HG03354 (cell line): ENCODE measurements around the gene TACR2.
"Not testable (repeated sequence)": the region's sequence is repeated elsewhere in the genome, so short reads cannot be mapped to it uniquely, and the experiment has no call there.

Experiments used
- ATAC-seq: cut with Tn5 transposase; IDR thresholded peaks from one replicate; pipeline ENCODE4 v1.9.1; 2021; ENCODE audit warnings: mild to moderate bottlenecking; ENCODE audit not compliant: unreplicated experiment, poor library complexity, severe bottlenecking

The TACR2 gene

GRCh38 chr10:69451209-69451783 is 34.6 kb upstream of the TACR2 start, which contains the start of gene TSPAN15:
Gene TSPAN15, plus strand, starts transcription at chr10:69451465. Its CDS starts 130 bp downstream, at chr10:69451595.
- ATAC-seq: peak; percentile 83

- not testable (repeated sequence) for ATAC-seq
Measured at GRCh38 chr10:69450395-69450794, 33.7 kb upstream of the TACR2 start.

GRCh38 chr10:69449841-69450240 is 33.1 kb upstream of the TACR2 start:
- ATAC-seq: no peak

- ATAC-seq: no peak
Measured at GRCh38 chr10:69446650-69447151, 30.0 kb upstream of the TACR2 start.

- ATAC-seq: no peak
Measured at GRCh38 chr10:69446229-69446628, 29.5 kb upstream of the TACR2 start.

GRCh38 chr10:69445041-69445440 is 28.3 kb upstream of the TACR2 start:
- no peak for ATAC-seq

GRCh38 chr10:69443354-69443753 is 26.6 kb upstream of the TACR2 start:
- no peak for ATAC-seq

GRCh38 chr10:69439813-69440506 is 23.2 kb upstream of the TACR2 start:
- ATAC-seq: no peak

- ATAC-seq: no peak
Measured at GRCh38 chr10:69439350-69439739, 22.6 kb upstream of the TACR2 start.

GRCh38 chr10:69438536-69439349 is 22.0 kb upstream of the TACR2 start:
- ATAC-seq: no peak

GRCh38 chr10:69437321-69438259 is 20.9 kb upstream of the TACR2 start:
- no peak for ATAC-seq

- ATAC-seq: no peak
Measured at GRCh38 chr10:69435966-69436520, 19.3 kb upstream of the TACR2 start.

GRCh38 chr10:69434926-69435325 is 18.2 kb upstream of the TACR2 start:
- ATAC-seq: no peak

- ATAC-seq: no peak
Measured at GRCh38 chr10:69434169-69434568, 17.5 kb upstream of the TACR2 start.

GRCh38 chr10:69428165-69428564 is 11.4 kb upstream of the TACR2 start:
- ATAC-seq: no peak

- no peak for ATAC-seq
Measured at GRCh38 chr10:69426376-69426727, 9.6 kb upstream of the TACR2 start.

- ATAC-seq: no peak
Measured at GRCh38 chr10:69425511-69426298, 9.0 kb upstream of the TACR2 start.

- ATAC-seq: no peak
Measured at GRCh38 chr10:69425041-69425440, 8.3 kb upstream of the TACR2 start.

GRCh38 chr10:69422676-69423075 is 6.0 kb upstream of the TACR2 start:
- no peak for ATAC-seq
